Bronchial epithelial cell (primary cell): Measurements from ENCODE around the gene RADIL. TPM values are rescaled to one million over a fixed set of nuclear protein-coding genes. Genes with fewer than 3 reads are reported as not detected.
A peak's percentile ranks its signal among the peaks of the same experiment; 100 is the strongest.

ENCODE experiments used
- DNase-seq: peaks from one replicate; pipeline ENCODE4 v3.0.0-alpha.2; 2010; ENCODE audit warnings: low read depth
- FAIRE-seq: peaks from 2 replicates; lab custom pipeline; 2011; peaks lifted over from hg19 to GRCh38; lab: Jason Lieb, UNC
- H3K27me3 ChIP-seq: 2 replicates; pipeline ENCODE4 v1.5.1; 2011; ENCODE audit warnings: low read length; ENCODE audit not compliant: control insufficient read depth, insufficient read depth
- H3K36me3 ChIP-seq: 2 replicates; pipeline ENCODE4 v1.5.1; 2011; ENCODE audit warnings: low read length; ENCODE audit not compliant: control insufficient read depth, insufficient read depth
- H3K4me3 ChIP-seq: 2 replicates; pipeline ENCODE4 v1.5.1; 2011; ENCODE audit warnings: mild to moderate bottlenecking, low read depth, low read length, control low read depth
- total RNA-seq: library from RNA; depleted of rRNA; stranded (reverse); fragments of >200 nt; gene quantifications from 2 replicates; pipeline ENCODE4 v1.2.1, GENCODE V29; 2014
- TF ChIP-seq, protein P1 (sequence below): IDR thresholded peaks from 2 replicates; pipeline ENCODE4 v1.5.1; 2011; ENCODE audit warnings: mild to moderate bottlenecking, moderate library complexity, low read length, control low read depth, inconsistent platforms; ENCODE audit not compliant: insufficient read depth, severe bottlenecking

Gene RADIL
- total RNA-seq, 1 donor from 2014 or later = under 0.01 TPM

DNA sequence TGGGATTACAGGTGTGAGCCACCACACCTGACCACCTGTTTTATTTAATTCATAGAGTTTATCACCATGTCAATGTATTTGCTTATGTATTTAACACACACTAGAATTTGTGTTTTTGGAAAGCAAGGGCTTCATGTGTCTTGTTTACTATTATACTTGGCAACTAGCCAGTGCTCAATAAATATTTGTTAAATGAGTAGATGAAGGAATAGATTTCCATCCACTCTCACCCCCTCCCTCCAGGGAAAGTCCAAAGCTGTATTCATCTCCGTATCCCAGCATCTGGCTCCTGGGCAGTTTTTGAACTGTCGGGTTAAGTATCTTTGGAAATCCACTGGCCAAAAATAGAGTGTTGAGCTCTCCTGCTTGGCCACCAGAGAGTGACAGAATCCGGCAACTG lies 4.6 kb upstream of the RADIL start:
- Histone ChIP-seq H3K27me3 (no peaks in the 10 kb centered on the region), H3K4me3 (no peak overlapping the region), H3K36me3 (no peaks in the 10 kb centered on the region)
- DNase-seq (no peak), FAIRE-seq (no peak)
- TF ChIP-seq, protein P1, sequence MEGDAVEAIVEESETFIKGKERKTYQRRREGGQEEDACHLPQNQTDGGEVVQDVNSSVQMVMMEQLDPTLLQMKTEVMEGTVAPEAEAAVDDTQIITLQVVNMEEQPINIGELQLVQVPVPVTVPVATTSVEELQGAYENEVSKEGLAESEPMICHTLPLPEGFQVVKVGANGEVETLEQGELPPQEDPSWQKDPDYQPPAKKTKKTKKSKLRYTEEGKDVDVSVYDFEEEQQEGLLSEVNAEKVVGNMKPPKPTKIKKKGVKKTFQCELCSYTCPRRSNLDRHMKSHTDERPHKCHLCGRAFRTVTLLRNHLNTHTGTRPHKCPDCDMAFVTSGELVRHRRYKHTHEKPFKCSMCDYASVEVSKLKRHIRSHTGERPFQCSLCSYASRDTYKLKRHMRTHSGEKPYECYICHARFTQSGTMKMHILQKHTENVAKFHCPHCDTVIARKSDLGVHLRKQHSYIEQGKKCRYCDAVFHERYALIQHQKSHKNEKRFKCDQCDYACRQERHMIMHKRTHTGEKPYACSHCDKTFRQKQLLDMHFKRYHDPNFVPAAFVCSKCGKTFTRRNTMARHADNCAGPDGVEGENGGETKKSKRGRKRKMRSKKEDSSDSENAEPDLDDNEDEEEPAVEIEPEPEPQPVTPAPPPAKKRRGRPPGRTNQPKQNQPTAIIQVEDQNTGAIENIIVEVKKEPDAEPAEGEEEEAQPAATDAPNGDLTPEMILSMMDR = no peak

DNA sequence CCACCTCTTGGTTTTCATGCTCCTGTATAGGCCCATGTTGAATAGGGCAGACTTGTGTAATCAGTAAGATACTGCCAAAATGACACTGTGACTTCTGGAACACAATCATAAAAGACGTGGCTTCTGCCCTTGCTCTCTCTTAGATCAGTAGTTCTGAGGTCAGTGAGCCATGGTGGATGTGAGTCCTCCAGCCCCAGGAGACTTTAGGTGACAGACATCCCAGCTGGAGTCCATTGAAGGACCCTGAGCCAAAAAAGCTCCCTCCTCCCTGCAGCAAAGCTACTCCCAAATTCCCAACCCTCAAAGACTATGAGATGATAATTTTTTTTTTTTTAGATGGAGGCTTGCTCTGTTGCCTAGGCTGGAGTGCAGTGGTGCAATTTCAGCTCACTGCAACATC lies 3.2 kb upstream of the RADIL start:
- FAIRE-seq = peak; percentile 32
- no peak for DNase-seq
- Histone ChIP-seq H3K4me3 (no peak overlapping the region), H3K36me3 (no peaks in the 10 kb centered on the region), H3K27me3 (no peaks in the 10 kb centered on the region)
- TF ChIP-seq, protein P1 = no peak

DNA sequence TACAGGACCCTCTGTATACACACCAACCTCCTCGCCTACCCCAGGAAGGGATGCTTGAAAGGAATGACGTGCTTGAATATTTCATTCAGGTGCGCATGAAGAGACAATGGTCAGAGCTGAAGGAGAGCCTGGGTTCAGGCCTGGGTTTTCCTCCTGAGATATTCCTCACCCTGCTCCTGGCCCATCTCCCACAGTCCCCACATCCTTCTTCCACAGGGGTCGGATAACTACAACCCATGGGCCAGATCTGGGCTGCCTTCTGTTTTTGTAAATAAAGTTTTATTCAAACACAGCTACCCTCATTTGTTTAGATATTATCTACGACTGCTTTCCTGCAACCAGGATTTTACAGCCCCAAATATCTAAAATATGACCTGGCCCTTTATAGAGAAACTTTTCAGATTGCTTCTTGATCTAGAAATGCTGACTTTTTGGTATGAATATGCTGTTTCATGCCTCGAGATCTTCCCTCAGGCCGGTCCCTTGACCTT lies 1.8 kb upstream of the RADIL start:
- Histone ChIP-seq H3K36me3 (no peaks in the 10 kb centered on the region), H3K4me3 (no peak overlapping the region), H3K27me3 (no peaks in the 10 kb centered on the region)
- TF ChIP-seq, protein P1 = no peak
- no peak for FAIRE-seq
- no peak for DNase-seq

DNA sequence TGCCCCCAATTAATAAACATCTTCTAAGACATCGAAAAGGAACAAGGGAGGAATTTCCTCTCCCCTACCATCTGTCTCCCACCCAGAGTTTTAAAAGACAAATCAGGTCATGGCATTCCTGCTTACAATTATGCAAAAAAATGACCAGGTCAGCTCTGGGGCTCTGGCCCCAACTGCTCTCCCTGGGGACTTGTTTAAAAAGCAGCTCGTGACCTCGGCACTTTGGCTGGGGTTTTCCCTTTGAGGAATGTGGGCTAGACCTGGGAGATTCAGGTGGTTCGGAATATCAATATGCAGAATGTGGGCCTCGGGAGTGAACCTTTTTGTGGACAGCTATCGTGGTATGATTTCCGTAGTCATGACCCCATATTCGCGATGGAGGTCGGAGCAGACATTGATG lies 648 bp upstream of the RADIL start:
- Histone ChIP-seq H3K36me3 (no peaks in the 10 kb centered on the region), H3K27me3 (no peaks in the 10 kb centered on the region), H3K4me3 (no peak overlapping the region)
- no peak for FAIRE-seq
- DNase-seq = no peak
- TF ChIP-seq, protein P1 = no peak

DNA sequence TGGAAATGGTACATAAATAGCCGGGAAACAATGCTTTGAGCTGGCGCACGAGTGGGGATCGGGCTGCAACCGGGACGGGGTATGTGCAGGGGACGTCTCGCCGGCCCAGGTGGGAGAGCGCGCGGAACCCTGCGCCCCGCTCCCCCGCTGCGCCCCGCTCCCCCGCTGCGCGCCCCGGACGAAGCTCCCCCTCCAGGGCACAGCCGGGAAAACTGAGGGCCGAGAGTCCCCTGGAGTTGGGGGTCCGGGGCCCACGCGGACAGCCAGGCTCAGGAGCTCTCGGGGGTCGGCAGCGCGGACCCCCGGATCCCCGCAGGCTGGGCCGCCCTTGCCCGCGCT lies 514 bp downstream of the RADIL start:
- no peaks in the 10 kb centered on the region for H3K36me3 ChIP-seq
- TF ChIP-seq, protein P1 = no peak
- H3K4me3 ChIP-seq = no peak overlapping the region
- FAIRE-seq (no peak), DNase-seq (no peak)
- H3K27me3 ChIP-seq = no peaks in the 10 kb centered on the region
